T-cell (primary cell): ENCODE data around the gene CCDC91. TPM values are rescaled to one million over a fixed set of nuclear protein-coding genes. Genes with fewer than 3 reads are reported as not detected.

Experiments used
- ATAC-seq, 4 experiments: fragments of 200-7000 bp in 3 of 4; fragments of 150-1000 bp in 1 of 4; cut with Tn5 transposase; replicated peaks in 1 of 4; 1 replicate in 3 of 4; 2 replicates in 1 of 4; pipeline ENCODE4 v1.10.0; 2021; ENCODE audit warnings: moderate library complexity in 3 of 4, mild to moderate bottlenecking in 2 of 4, moderate number of reproducible peaks in 1 of 4
- CTCF ChIA-PET, 2 donors: fragments of 300-600 bp; sonication (Branson Sonifier 250); formaldehyde crosslinking; loops; one replicate each; lab custom pipeline; 2022; ENCODE audit warnings: antibody characterized with exemption in 2 of 2; lab: Charles Lee
- POLR2A ChIA-PET, 2 donors: fragments of 300-600 bp; sonication (Branson Sonifier 250); formaldehyde crosslinking; loops; one replicate each; lab custom pipeline; 2022; ENCODE audit warnings: antibody characterized with exemption in 2 of 2; lab: Charles Lee
- DNase-seq, 35 experiments: peaks; one replicate each; pipeline versions ENCODE4 v3.0.0 to v3.0.0-alpha.2; 2013 to 2023
- H3K27ac ChIP-seq: one replicate; pipeline ENCODE4 v1.5.1; 2013; ENCODE audit warnings: low read length
- H3K27me3 ChIP-seq, 2 experiments: replicated peaks in 1 of 2; 1 replicate in 1 of 2; 2 replicates in 1 of 2; pipeline versions ENCODE4 v1.6.1 to v1.7.0; 2013; ENCODE audit warnings: low read length in 1 of 2, mixed read lengths in 1 of 2; ENCODE audit not compliant: control insufficient read depth in 2 of 2, insufficient read depth in 2 of 2; ENCODE audit errors: extremely low read depth in 1 of 2
- H3K36me3 ChIP-seq, 2 donors: 1 replicate in 1 of 2; 2 replicates in 1 of 2; pipeline versions ENCODE4 v1.6.1 to v1.7.0; 2013; ENCODE audit warnings: low read length in 1 of 2; ENCODE audit not compliant: control insufficient read depth in 2 of 2, insufficient read depth in 1 of 2; ENCODE audit errors: extremely low read depth in 1 of 2
- H3K4me1 ChIP-seq, 2 experiments: 1 replicate in 1 of 2; 2 replicates in 1 of 2; pipeline versions ENCODE4 v1.6.1 to v1.7.0; 2013; ENCODE audit warnings: low read length in 2 of 2, mixed read lengths in 1 of 2; ENCODE audit not compliant: insufficient read depth in 2 of 2, control insufficient read depth in 1 of 2; ENCODE audit errors: extremely low read depth in 1 of 2
- H3K4me3 ChIP-seq, 2 donors: 1 replicate in 1 of 2; 2 replicates in 1 of 2; pipeline versions ENCODE4 v1.5.1 to v1.7.0; 2013; ENCODE audit warnings: mild to moderate bottlenecking in 2 of 2, low read length in 1 of 2, moderate library complexity in 1 of 2; ENCODE audit not compliant: control insufficient read depth in 1 of 2; ENCODE audit errors: extremely low read depth in 1 of 2
- H3K9me3 ChIP-seq: 2 replicates; pipeline ENCODE4 v1.7.0; 2013
- H3K27ac Mint-ChIP-seq, 2 donors: one replicate each; pipeline ENCODE4 v1.8.0; 2020 to 2021; ENCODE audit warnings: mild to moderate bottlenecking in 2 of 2, mixed read lengths in 2 of 2
- H3K27me3 Mint-ChIP-seq, 2 donors: one replicate each; pipeline ENCODE4 v1.8.0; 2021 to 2022; ENCODE audit warnings: mixed read lengths in 2 of 2
- H3K36me3 Mint-ChIP-seq: one replicate; pipeline ENCODE4 v1.8.0; 2021; ENCODE audit warnings: mixed read lengths
- H3K4me1 Mint-ChIP-seq, 3 donors: one replicate each; pipeline ENCODE4 v1.8.0; 2020 to 2022; ENCODE audit warnings: mixed read lengths in 3 of 3, mild to moderate bottlenecking in 1 of 3
- H3K4me3 Mint-ChIP-seq, 3 donors: one replicate each; pipeline ENCODE4 v1.8.0; 2020 to 2022; ENCODE audit warnings: mild to moderate bottlenecking in 3 of 3, mixed read lengths in 3 of 3, moderate library complexity in 3 of 3
- H3K9me3 Mint-ChIP-seq, 3 donors: one replicate each; pipeline ENCODE4 v1.8.0; 2020 to 2022; ENCODE audit warnings: mixed read lengths in 3 of 3
- WGBS: methylation state at CpG from one replicate; pipeline ENCODE4 v1.1.5; 2013; ENCODE audit warnings: missing lambda C conversion rate; ENCODE audit not compliant: insufficient coverage; 5-methylcytosine and 5-hydroxymethylcytosine counted together
- total RNA-seq, 35 experiments: library from RNA in 6 of 35; stranded (reverse) in 6 of 35; fragments of 120-200 nt in 1 of 35; gene quantifications; one replicate each; pipeline versions ENCODE4 v1.2.1 to v1.2.4 and lab custom pipeline; 2013 to 2026

Gene CCDC91
- total RNA-seq, 5 donors from 2014 or later (not counting 1 experiment from before 2014, with no cell fraction given) = 65.7 to 73.0 (median 68.7) TPM

GRCh38 chr12:28247806-28248205 is 57.5 kb downstream of the CCDC91 start:
- ChIA-PET CTCF (no interaction called here), POLR2A (interaction anchor here in 1 of 2 donors (0.5 to 1.1 kb wide), 3 partner anchors 9 to 56 kb away, joined by 3 read pairs; no protein-coding TSS in a partner anchor)
- Mint-ChIP-seq H3K4me1 (peaks cover 68 to 76% (median 71%) of the 10 kb centered on the region in 3 donors), H3K27ac (peak overlapping the region; percentile 4 to 81), H3K36me3 (peaks cover 6% of the 10 kb centered on the region), H3K4me3 (no peak overlapping the region), H3K27me3 (no peaks in the 10 kb centered on the region), H3K9me3 (no peaks in the 10 kb centered on the region)
- H3K36me3 ChIP-seq = no peaks in the 10 kb centered on the region
- peaks cover 3 to 23% of the 10 kb centered on the region in 2 experiments for H3K4me1 ChIP-seq
- DNase-seq (no peak), ATAC-seq (no peak)
- WGBS = 83% methylated on average over 6 of the region's 7 CpGs
- H3K27ac ChIP-seq = no peak overlapping the region
- H3K9me3 ChIP-seq = no peaks in the 10 kb centered on the region
- no peak overlapping the region for H3K4me3 ChIP-seq
- H3K27me3 ChIP-seq = no peaks in the 10 kb centered on the region

DNA sequence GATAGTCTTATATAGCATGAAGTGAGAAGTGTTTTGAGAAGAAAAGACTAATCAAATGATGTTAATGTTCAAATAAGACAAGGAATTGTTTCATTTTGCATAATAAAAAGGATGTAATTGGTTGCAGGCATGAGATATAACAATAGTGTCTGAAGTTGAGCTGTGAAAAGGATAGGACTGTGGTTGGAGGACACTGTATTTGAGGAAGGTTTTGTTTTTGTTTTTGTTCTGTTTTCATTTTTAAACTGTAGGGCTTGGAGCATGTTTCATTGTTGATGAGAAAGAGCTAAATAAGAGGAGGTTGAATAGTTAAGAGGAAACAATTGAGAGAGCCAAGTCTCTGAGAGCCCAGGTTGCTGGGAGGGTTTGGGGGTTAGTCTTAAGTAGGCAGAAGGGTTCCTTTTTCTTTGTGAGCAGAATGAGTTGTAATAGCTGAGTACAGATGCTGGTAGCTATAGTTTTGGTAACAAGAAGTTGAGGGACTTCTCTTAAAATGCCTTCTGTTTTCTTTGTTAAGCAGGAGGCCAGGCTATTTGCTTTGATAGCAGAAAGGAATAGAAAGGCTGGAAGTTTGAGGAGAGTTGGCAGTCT is 58.4 kb downstream of the CCDC91 start:
- peaks cover 3 to 23% of the 10 kb centered on the region in 2 experiments for H3K4me1 ChIP-seq
- Mint-ChIP-seq H3K4me1 (peaks cover 72 to 76% (median 75%) of the 10 kb centered on the region in 3 donors), H3K36me3 (peaks cover 5% of the 10 kb centered on the region), H3K9me3 (no peaks in the 10 kb centered on the region), H3K27me3 (no peaks in the 10 kb centered on the region), H3K4me3 (peak overlapping the region in 2 of 3 donors; percentile 1 to 3), H3K27ac (peak overlapping the region; percentile 75 to 81)
- ChIA-PET POLR2A (interaction anchor here (0.7 to 1.1 kb wide), 4 partner anchors 9 to 57 kb away, joined by 3 to 7 read pairs (median 3); no protein-coding TSS in a partner anchor), CTCF (no interaction called here)
- H3K9me3 ChIP-seq = no peaks in the 10 kb centered on the region
- H3K27me3 ChIP-seq = no peaks in the 10 kb centered on the region
- no peak overlapping the region for H3K4me3 ChIP-seq
- no peak for ATAC-seq
- H3K36me3 ChIP-seq = no peaks in the 10 kb centered on the region
- peak overlapping the region; percentile 21 for H3K27ac ChIP-seq
- peak in 1 of 35 experiments; percentile 7 for DNase-seq

GRCh38 chr12:28253161-28253641 is 62.9 kb downstream of the CCDC91 start:
- Mint-ChIP-seq H3K4me3 (peak overlapping the region; percentile 57 to 79 (median 72)), H3K4me1 (peaks cover 59 to 65% (median 62%) of the 10 kb centered on the region in 3 donors), H3K36me3 (peaks cover 7% of the 10 kb centered on the region), H3K27me3 (no peaks in the 10 kb centered on the region), H3K27ac (peak overlapping the region; percentile 65 to 82), H3K9me3 (no peaks in the 10 kb centered on the region)
- H3K4me1 ChIP-seq = peaks cover 0 to 21% of the 10 kb centered on the region in 2 experiments
- POLR2A ChIA-PET = interaction anchor here in 1 of 2 donors (0.6 kb wide), 1 partner anchor 16 kb away, joined by 3 read pairs; no protein-coding TSS in a partner anchor
- peak; percentile 78 to 88 (median 82) for ATAC-seq
- H3K27me3 ChIP-seq = no peaks in the 10 kb centered on the region
- peak in 10 of 35 experiments; percentile 0 to 59 (median 4) for DNase-seq
- CTCF ChIA-PET = interaction anchor here in 1 of 2 donors (0.6 kb wide), 1 partner anchor 1076 kb away, joined by 4 read pairs; no protein-coding TSS in a partner anchor
- WGBS = 14% methylated on average over 1 of the region's 3 CpGs
- H3K36me3 ChIP-seq = no peaks in the 10 kb centered on the region
- H3K27ac ChIP-seq = peak overlapping the region; percentile 40
- peak overlapping the region in 1 of 2 donors; percentile 25 for H3K4me3 ChIP-seq
- H3K9me3 ChIP-seq = no peaks in the 10 kb centered on the region

DNA sequence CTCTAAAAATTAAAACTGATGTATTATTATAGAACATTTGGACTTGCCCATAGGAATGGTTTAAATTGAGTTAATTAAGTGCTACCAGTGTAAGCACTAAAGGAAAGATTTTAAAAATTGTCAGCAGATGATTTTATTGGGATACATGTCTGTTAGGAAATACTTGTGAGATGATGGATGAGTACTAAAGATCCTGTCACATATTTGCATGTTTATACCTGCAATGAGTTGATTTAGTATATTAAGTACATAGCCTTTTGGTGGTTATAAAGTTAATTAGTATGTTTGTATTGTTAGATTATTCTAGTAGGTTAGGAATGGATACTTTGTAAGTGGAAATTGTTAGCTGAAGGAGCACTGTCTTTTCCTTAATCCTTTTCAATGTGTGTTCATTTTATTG is 67.2 kb downstream of the CCDC91 start:
- H3K4me3 Mint-ChIP-seq = no peak overlapping the region
- Histone ChIP-seq H3K27ac (no peak overlapping the region), H3K9me3 (no peaks in the 10 kb centered on the region), H3K4me3 (no peak overlapping the region), H3K4me1 (no peaks in the 10 kb centered on the region), H3K27me3 (no peaks in the 10 kb centered on the region), H3K36me3 (peaks cover 0 to 9% of the 10 kb centered on the region in 2 donors)
- H3K27ac Mint-ChIP-seq = no peak overlapping the region
- ChIA-PET POLR2A (interaction anchor here in 1 of 2 donors (0.7 kb wide), 1 partner anchor 977 kb away, joined by 4 read pairs; no protein-coding TSS in a partner anchor), CTCF (no interaction called here)
- H3K9me3 Mint-ChIP-seq = no peaks in the 10 kb centered on the region
- no peak for ATAC-seq
- H3K4me1 Mint-ChIP-seq = peaks cover 23 to 28% (median 24%) of the 10 kb centered on the region in 3 donors
- H3K27me3 Mint-ChIP-seq = no peaks in the 10 kb centered on the region
- H3K36me3 Mint-ChIP-seq = peaks cover 38% of the 10 kb centered on the region
- no peak for DNase-seq

- Mint-ChIP-seq H3K4me3 (no peak overlapping the region), H3K27me3 (no peaks in the 10 kb centered on the region), H3K4me1 (peaks cover 7 to 20% (median 8%) of the 10 kb centered on the region in 3 donors), H3K9me3 (no peaks in the 10 kb centered on the region), H3K36me3 (peaks cover 46% of the 10 kb centered on the region), H3K27ac (no peak overlapping the region)
- no CpG with 5 or more reads among the region's 1 CpG for WGBS
- Histone ChIP-seq H3K9me3 (no peaks in the 10 kb centered on the region), H3K27me3 (no peaks in the 10 kb centered on the region), H3K4me3 (no peak overlapping the region), H3K36me3 (peaks cover 0 to 9% of the 10 kb centered on the region in 2 donors), H3K4me1 (no peaks in the 10 kb centered on the region), H3K27ac (no peak overlapping the region)
- CTCF ChIA-PET = no interaction called here
- POLR2A ChIA-PET = no interaction called here
- DNase-seq = no peak
- ATAC-seq = no peak
These were observed 68.7 kb downstream of the CCDC91 start for GRCh38 chr12:28258998-28259397.

DNA sequence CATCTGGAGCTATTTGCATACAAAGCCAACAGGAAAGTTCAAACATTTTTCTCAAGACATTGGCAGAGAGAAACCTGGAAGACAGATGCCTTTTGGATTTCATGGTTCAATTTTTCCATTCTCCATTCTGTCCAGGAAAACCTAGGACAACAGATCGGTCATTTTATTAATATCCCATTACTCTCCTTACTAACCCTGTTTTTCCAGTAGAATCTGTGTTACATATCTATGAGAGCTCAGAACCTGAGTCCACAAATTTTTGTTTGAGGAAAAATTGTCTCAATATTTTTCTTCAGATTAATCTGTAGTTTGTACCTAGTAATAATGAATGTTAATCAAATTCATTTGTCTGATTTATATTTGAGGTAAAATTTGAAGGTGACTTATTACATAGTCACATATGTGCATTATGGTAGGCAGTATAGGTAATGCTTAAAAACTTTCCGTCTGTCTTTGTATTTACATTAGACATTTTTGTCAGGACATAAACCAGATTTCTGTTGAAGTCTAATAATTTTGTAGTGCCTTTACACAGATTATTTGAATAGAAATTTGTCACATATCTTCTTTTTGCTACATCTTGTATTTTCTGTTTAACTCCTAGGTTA is 75.3 kb downstream of the CCDC91 start:
- no CpG with 5 or more reads among the region's 2 CpGs for WGBS
- ATAC-seq (no peak), DNase-seq (no peak)
- H3K36me3 Mint-ChIP-seq = peaks cover 55% of the 10 kb centered on the region
- Histone ChIP-seq H3K36me3 (no peaks in the 10 kb centered on the region), H3K27ac (no peak overlapping the region), H3K4me1 (no peaks in the 10 kb centered on the region), H3K27me3 (no peaks in the 10 kb centered on the region), H3K4me3 (no peak overlapping the region), H3K9me3 (peaks cover 3% of the 10 kb centered on the region)
- H3K27me3 Mint-ChIP-seq = no peaks in the 10 kb centered on the region
- POLR2A ChIA-PET = interaction anchor here (0.7 kb wide), 2 partner anchors 17 to 56 kb away, joined by 3 read pairs; no protein-coding TSS in a partner anchor
- H3K4me1 Mint-ChIP-seq = peaks cover 0 to 20% (median 2%) of the 10 kb centered on the region in 3 donors
- H3K27ac Mint-ChIP-seq = no peak overlapping the region
- H3K9me3 Mint-ChIP-seq = peaks cover 0 to 5% (median 5%) of the 10 kb centered on the region in 3 donors
- CTCF ChIA-PET = no interaction called here
- no peak overlapping the region for H3K4me3 Mint-ChIP-seq
